HG03520 (cell line): Measurements from ENCODE around the gene PEX11G.

Source experiments
- ATAC-seq: cut with Tn5 transposase; IDR thresholded peaks from one replicate; pipeline ENCODE4 v1.9.1; 2021; ENCODE audit warnings: mild to moderate bottlenecking, moderate library complexity; ENCODE audit not compliant: unreplicated experiment

PEX11G gene

GRCh38 chr19:7500811-7501450, 12.1 kb upstream of the PEX11G start:
- no peak for ATAC-seq

- ATAC-seq, result no peak
These were observed 8.5 kb upstream of the PEX11G start for GRCh38 chr19:7497292-7497691.

DNA sequence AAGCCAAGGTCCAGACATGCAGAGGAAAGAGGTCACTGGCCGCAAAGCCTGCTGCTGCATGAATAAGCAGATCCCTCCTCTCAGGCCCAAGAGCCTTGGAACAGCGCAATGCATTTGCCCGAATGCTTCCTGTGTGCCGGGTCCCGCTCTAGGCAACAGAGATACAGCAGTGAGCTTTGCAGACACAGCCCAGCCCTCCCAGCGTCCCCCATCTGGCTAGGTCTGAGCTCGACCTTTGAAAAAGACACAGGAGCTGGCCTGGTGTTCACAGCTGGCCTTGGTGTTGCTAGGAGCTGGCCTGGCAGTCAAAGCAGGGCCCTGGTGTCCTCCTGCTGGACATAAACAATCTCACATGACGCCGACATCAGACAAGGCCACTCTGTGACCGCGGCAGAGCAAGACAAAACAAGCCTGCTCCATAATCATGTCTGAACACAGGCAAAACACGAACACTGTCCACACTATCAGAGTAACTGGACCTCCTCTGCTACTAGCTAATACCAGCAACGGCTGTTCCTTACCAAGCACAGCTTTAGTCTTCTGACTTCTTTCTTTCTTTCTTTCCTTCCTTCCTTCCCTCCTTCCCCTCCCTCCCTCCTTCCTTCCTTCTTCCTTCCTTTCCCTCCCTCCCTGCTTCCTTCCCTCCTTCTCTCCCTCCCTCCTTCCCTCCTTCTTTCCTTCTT, 5.7 kb upstream of the PEX11G start:
- no peak for ATAC-seq

- no peak for ATAC-seq
These were observed 3.7 kb upstream of the PEX11G start for GRCh38 chr19:7492558-7492957.

- no peak for ATAC-seq
These were observed 3.3 kb upstream of the PEX11G start for GRCh38 chr19:7492142-7492541.

DNA sequence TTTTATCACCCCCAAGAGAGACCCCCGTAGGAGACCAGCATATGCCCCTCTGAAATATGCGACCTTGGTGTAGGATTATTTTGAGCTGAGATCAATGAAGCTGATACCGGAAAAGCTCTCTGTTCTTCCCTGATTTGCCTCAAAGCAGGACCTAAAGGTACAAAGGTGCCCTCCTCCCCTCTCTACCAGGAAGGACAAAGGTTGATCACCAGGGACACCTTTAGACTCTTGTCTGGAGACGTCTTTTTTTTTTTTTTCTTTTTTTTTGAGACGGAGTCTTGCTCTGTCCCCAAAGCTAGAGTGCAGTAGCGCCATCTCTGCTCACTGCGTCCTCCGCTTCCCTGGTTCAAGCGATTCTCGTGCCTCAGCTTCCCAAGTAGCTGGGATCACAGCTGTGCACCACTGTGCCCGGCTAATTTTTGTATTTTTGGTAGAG, 792 bp upstream of the PEX11G start:
- ATAC-seq, result no peak

DNA sequence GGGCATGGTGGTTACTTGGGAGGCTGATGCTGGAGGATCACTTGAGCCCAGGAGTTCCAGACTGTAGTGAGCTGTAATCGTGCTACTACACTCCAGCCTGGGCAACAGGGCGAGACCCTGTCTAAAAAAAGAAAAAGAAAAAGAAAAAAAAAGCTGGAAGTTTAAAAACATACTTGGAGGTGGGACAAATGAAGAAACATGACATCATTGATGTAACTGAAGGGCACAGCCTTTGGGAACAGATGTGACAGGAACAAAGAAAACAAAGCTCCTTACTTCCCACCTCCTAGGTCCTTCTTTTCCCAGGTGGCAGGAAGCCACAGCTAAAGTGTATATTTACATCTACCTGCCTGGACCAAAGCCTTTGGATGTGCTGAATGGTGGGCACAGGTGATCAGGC, 1.9 kb downstream of the PEX11G start:
- ATAC-seq, result no peak

- no peak for ATAC-seq
These were observed 5.1 kb downstream of the PEX11G start for GRCh38 chr19:7483720-7484201.

DNA sequence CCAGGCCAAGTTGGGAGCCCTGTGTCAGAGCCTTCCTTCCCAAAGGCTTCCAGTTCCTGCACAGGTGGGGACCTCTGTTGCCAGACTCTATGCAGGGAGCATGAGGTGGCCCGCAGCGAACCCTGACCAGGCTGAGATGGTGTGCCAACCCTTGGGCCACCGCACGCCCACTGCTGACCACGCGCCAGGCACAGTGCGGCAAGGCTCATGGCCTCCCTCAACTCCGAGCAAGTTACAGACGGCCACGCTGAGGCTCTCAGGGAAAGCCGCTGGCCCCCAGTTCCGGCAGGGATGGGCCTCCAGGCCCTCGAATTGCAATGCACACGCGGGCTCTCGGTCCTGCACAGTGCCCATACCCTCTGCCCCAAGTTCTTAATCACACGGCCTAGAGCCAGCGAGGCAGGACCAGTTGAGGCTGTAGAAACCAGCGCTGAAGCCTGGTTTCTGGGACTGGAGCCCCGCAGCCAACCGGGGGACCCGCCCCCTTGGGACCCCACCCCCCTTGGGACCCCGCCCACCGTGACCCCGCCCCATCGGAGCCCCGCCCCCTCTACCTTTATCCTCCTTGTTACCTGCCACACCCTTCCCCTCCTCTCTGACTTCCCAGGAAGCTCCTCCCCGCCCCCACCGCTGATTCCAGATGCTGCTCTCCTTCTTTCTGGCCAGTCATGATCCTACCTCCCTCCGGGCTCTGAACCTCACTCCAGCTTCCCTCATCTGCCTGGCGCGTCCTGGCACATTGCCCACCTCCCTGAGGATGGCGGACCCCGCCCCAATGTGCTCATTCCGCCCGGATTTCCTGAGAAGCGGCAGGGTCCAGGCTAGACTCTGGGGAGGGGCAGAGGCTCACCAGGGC, 6.0 kb downstream of the PEX11G start:
- ATAC-seq, result no peak

GRCh38 chr19:7480970-7481255, 7.9 kb downstream of the PEX11G start:
- no peak for ATAC-seq

- no peak for ATAC-seq
These were observed 8.4 kb downstream of the PEX11G start for GRCh38 chr19:7480222-7480969.

DNA sequence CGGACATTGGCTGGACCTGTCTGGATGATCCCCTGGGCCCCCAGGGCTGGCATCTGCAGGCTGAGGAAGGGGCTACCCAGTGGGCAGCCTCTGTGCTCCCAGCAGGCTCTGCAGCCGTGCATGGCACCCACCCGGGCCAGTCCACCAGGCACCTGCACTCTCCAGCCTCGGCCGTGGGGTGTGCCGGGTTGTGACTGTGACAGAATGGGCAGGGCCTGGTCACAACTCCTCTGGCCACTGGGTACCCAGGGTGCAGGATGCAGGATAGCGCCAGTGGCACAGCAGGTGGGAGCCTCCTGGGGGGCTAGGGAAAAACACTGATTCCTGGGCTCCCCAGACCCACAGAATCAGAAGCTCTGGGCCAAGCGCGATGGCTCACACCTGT, 10.0 kb downstream of the PEX11G start:
- ATAC-seq, result no peak

DNA sequence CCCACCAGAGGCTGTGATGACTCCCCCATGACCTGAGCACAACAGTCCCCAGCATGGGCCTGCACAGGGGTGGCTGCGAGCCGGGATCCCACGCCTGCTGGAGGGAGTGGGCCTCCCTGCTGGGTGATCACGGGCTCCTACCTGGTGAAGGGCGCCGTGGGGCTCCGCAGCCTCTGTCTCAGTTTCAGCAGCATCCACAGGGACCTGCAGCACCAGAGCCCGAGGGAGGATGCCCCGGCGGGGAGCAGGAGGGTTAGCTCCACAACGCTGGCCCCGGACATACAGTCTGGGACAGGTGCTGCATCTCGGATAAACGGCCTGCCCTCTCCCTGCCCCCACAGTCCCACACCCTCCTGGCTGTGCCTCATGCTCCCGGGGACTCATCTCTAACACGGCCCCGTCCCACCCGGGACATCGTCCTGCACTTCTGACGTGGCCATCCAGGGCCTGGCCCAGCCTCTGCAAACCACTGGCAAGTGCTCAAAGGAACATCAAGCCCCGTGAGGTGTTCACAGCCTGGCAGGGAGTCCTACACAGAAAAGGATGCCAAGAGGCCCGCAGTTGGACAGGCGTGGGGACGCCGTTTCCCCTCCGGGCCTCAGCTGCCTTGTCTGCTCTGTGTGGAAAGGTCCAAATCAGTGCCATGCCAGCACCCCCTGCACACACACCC, 10.5 kb downstream of the PEX11G start:
- ATAC-seq, result no peak

DNA sequence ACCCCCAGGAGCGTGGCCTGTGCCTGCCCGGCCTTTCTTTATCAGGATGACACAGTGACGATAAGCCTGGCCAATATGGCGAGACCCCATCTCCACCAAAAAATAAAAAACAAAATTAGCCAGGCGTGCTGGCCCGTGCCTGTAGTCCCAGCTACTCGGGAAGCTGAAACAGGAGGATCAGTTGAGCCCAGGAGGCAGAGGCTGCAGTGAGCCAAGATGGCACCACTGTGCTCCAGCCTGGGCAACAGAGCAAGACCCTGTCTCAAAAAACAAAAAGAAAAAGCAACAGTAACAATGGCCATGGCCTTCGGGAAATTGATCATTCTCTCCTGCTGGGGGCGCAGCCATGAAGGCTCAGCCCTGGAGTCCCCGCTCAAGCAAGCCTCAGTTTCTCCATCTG, 11.1 kb downstream of the PEX11G start:
- ATAC-seq, result no peak

DNA sequence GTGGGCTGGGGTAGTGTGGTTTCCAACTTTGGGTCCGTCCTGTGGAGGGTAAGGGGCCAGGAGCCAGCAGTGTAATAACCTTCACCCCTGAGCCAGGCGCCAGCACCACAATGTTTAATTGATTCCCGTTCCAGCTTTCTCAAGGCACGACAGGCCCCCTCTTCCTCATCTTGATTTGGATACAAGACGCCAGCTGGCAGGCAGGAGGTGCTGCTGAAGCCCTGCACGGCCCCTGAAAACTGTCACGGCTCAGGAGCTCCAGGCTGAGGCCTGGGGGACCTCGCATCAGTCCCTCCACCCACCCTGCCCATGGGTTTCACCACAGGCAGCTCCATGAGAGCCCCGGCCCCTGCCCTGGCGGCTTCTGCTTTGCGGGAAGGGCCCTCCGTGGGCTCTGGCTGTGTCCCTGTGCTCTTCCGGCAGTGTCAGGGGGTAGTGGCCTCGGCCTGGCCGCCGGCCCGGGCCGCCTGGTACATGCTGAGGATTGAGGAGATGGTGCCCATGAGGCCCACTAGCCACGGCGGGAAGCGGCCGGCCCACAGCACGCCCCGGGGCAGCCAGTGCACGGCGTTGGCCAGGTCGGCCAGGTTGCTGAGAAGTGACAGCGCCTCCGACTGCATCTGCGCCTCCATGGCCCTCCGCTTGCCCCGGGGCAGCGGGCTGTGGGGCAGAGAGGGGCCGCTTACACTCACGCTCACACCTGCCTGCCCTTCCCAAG, 11.9 kb downstream of the PEX11G start:
- ATAC-seq, result no peak

DNA sequence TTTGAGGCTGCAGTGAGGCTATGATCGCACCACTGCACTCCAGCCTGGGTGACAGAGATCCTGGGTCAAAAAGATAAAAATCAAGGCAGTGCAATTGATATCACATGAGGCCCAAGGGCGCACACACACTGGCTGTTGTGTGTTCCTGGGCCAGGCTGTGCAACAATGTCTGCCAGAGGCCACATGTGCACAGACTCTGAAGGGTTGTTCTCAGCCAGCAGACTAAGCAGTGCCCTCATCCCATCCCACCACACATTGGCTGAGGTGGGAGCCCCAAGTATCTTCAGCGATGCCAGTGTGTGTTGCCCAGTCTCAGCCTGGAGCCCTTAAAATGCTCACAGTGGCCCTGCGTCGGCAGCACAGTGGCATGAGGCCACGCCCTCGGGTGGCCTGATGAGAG, 12.6 kb downstream of the PEX11G start:
- no peak for ATAC-seq

DNA sequence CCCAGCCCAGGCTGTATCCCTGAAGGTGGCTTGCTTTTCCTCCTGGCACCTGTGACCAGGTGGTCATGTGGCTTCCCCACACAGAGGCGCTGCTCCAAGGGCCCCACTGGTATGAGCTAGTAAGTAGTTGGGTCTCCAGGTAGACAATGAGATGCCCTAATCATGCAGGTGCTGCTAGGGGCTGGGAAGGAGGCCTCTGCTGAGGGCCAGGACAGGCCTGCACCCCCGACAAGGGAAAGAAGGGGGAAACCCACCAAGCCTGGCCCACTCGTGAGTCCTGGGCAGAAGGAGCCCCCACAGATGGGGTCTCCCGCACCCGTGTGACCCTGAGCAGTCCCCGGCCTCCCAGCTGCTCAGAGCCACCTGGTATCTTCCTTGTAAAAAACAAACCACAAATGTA, 13.2 kb downstream of the PEX11G start:
- ATAC-seq, result no peak

GRCh38 chr19:7471696-7472615, 16.9 kb downstream of the PEX11G start:
- no peak for ATAC-seq
